GM20000 (cell line): Measurements from ENCODE around the gene ANKK1.
A peak's percentile ranks its signal among the peaks of the same experiment; 100 is the strongest.

Source experiments
- DNase-seq: peaks from one replicate; pipeline ENCODE4 v3.0.0; 2012; ENCODE audit warnings: low spot score
- TF ChIP-seq, protein P1 (sequence below): IDR thresholded peaks from 2 replicates; pipeline ENCODE4 v1.5.1; 2012; ENCODE audit warnings: mild to moderate bottlenecking, control low read depth; ENCODE audit errors: extremely low read depth, missing control alignments

Gene ANKK1

DNA sequence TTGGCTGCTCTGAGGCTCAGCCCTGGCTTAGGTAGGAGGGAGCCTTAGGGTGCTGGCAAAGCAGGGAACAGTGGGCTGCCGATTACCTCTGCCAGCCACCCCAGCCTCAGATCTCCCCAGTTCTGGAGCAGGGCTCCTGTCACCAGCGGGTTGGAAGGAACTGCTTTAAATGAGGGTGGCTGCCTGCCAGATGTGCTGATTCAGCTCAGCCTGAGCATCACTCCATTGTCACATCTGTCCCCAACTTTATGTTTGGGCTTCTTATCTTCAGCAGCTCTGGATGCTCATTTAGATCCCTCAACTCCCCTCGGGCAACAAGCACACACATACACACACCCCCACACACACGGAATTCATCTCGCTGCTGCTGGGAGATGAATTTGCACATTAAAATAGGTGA, 16.9 kb upstream of the ANKK1 start:
- DNase-seq: no peak
- TF ChIP-seq, protein P1, sequence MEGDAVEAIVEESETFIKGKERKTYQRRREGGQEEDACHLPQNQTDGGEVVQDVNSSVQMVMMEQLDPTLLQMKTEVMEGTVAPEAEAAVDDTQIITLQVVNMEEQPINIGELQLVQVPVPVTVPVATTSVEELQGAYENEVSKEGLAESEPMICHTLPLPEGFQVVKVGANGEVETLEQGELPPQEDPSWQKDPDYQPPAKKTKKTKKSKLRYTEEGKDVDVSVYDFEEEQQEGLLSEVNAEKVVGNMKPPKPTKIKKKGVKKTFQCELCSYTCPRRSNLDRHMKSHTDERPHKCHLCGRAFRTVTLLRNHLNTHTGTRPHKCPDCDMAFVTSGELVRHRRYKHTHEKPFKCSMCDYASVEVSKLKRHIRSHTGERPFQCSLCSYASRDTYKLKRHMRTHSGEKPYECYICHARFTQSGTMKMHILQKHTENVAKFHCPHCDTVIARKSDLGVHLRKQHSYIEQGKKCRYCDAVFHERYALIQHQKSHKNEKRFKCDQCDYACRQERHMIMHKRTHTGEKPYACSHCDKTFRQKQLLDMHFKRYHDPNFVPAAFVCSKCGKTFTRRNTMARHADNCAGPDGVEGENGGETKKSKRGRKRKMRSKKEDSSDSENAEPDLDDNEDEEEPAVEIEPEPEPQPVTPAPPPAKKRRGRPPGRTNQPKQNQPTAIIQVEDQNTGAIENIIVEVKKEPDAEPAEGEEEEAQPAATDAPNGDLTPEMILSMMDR: no peak

DNA sequence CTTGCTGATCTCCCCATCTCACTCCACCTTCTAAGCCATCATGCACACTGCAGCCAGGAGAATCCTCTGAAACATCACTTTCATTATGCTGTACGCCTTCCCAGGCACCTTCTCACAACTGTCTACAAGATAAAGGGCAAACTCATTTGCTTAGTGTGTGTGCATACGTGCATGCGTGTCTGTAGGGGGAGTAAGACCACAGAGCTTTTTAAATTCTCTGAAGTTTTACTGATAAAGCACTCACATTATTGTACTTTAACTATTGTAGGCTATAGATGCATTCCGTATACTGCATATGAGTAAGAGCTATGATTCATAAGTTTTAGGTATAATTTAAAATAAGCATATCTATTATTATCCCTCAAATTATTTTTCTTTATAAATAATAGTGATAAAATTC, 15.3 kb upstream of the ANKK1 start:
- TF ChIP-seq, protein P1: no peak

DNA sequence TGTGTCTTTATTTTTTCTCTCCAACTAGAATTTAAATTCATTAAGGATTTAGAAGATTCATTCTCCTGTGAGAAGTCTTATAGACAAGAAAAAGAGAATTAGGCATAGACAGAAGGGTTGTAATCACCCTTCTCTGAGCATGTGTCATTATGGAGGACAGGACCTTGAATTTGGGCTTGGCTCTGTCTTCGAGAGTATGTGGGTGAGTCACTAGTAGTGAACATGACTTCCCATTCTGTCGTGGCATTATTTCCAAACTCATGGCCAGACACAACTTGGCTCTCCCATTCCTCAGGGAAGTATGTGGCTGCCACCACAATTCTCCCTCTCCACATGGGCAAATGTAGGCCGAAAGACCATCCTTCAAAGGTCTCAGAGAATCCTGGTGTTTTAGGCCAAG, 14.3 kb upstream of the ANKK1 start:
- no peak for DNase-seq

More for the DNA sequence above, 15.3 kb upstream of the ANKK1 start:
- DNase-seq: no peak

DNA sequence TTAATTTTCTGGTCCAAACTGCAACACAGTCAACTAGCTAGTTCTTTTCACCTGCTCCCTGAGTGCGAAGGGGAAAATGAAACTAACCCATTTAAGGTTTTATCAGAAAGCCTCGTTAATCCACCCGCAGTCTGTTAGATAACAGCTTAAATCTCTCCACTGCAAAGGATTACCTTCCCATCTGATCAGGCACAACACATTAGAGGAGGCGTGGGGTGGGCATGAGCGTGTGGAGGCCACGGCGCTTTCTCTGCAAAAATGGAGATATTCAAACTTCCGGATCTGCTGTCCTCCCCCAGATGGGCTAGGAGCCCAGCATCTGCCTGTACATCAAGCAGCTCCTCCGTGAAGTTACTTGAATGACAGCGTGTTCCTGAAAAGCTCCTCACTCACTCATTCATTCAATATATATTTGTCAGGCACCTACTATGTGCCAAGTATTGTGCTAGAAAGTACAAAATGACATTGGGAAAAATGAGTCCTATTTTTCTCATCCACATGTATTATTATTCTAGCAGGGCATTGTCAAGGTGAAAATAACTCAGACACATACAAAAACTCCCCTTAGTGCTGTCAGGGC, 13.5 kb upstream of the ANKK1 start:
- no peak for DNase-seq
- TF ChIP-seq, protein P1: no peak

More for the DNA sequence above, 14.3 kb upstream of the ANKK1 start:
- TF ChIP-seq, protein P1: no peak

DNA sequence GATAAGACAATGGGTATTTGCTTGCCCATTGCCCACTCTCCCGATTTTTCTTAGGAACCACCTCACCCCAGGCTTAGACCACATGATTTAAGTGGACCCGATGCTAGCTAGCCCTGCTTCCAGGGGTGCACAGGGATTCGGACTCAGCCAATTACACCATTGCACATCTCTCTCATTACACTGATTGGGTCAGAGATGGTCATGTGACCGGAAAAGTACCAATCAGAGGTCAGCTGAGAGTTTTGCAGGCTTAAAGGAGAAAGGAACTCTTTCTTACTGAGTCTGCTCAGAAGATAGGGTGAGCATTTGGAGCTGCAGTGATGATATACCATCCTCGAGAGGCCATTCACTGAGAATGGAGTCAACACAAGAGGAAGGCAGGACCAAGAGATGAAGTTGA, 12.2 kb upstream of the ANKK1 start:
- no peak for DNase-seq
- TF ChIP-seq, protein P1: no peak

DNA sequence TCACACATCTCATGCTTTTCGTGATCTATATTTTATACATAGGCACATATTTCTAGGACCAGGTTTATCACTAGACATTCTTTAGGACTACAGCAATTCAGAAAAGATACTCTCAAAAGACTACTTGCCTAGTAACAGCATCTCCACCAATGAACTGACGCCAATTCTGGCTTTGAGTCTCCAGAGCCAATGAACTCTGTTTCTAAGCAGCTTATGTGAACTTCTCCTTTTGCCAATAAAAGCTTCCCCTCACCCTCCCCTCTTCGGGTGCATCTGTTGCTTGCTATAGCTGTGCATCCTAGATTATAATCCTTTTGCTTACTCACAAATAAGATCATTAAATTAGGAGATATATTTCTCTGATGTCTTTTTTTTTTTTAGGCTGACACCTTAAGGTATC, 11.4 kb upstream of the ANKK1 start:
- DNase-seq: peak; percentile 45
- TF ChIP-seq, protein P1: no peak

DNA sequence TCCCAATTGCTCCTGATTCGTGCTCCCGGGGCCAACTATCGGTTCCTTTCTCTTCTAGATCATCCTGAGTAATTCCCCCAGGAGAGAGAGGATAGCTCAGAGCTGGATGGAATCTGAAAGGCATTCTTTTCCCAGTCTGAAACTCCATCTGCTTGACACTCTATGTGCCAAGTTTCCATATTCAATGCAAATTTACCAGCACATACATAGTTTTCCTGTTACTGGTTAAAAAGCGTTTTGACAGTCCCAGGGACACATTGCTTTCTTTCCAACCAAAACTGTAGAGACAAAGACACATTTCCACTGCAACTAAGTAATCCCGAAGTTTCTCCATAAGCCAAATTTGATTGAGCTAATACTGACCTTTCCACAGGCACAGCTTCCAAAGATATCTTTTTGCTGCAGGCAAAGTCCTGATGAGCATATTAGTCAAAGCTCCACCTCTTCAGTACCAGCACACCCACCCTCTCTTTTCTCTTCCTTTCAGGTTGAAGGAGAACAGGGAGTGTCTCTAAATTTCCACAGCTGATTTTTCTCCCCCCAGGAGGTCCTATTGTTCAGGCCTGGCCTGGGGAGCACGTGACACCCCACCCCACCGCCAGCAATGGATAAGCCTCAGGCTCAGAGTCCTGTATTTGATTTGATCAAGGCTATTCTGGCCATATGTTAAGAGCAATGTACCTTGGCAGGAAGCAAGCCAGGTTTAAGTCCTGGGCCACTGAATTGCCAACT, 9.7 kb upstream of the ANKK1 start:
- DNase-seq: no peak
- TF ChIP-seq, protein P1: no peak
